Stimulated activated CD4-positive, alpha-beta T cell treated with anti-CD3 and anti-CD28 coated beads, TNF-alpha, amount 100 ng/mL, for 4 hours (primary cell): ENCODE results near the gene ZDHHC3.
"Not testable (repeated sequence)": the region's sequence is repeated elsewhere in the genome, so short reads cannot be mapped to it uniquely, and the experiment has no call there.

Experiments
- DNase-seq, 3 experiments: peaks; one replicate each; pipeline ENCODE4 v3.0.0-alpha.2; 2020; ENCODE audit warnings: low read depth in 3 of 3

ZDHHC3 gene

DNA sequence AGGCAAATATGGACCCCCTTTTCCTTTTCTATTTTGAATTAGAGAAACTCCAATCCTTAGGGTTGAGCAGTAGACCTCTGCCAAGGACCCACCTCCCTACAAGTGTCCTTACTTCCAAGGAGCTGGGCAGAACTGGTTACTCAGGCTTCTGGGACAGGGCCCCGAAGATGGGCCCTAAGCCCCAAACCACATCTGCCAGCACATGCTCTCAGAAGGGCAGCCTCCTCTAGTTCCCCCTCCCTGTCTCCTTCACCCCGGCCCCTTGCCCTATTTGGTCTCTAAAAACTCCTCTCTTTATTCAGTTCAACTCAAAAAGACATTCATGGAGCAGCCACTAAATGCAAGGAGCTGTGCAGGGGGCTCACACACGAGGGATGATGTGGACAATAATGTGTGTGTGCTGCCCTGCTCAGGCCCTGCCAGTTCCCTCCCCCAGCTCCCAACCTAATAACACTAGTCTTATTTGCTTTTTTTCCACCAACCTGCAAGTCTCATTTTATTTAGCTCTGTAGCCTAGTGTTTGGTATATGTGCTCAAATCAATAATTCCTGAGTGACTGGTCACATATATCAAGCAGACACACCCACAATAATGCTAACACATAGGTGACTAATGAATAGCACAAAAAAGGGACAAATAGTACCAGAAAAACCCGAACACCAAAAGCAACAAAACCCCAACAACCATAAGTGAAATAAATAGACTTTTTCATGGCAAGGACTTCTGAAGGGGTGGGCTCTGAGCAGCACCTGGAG is 12.2 kb downstream of the ZDHHC3 start:
- no peak for DNase-seq

DNA sequence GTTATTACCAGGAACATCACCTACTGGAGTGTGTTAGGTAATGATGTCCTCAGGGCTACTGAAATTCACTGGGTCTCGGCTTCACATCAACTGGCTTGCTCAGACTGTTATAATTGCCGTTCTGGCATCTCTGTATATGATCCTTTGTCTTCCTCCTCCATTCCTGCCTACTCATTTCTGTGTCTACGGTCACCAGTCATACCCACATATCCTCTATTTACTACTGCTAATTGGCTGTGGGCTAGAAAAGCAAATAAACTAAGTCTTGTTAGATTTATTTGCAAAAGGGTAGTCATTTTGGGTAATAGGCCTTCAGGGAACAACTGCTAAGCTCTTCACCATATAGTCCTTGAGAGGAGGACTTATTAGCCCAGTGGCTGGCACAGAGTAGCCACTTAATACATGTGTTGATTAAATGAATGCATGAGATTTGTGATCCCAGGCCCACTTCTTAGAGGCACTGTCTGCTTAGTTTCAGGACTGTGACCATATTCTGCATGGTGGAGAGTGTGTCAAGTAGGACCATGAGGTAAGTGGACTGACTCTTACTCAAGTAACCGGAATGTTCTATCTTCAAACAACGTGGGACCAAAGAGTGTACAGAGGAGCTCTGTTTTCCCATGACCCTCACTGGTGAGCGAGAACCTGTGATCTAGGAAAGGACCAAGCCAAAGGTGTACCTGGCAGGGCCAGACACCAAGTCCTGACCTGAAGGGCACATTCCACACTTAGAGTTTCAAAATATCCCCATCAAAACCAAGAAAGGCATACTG is 13.2 kb downstream of the ZDHHC3 start:
- DNase-seq = no peak

DNA sequence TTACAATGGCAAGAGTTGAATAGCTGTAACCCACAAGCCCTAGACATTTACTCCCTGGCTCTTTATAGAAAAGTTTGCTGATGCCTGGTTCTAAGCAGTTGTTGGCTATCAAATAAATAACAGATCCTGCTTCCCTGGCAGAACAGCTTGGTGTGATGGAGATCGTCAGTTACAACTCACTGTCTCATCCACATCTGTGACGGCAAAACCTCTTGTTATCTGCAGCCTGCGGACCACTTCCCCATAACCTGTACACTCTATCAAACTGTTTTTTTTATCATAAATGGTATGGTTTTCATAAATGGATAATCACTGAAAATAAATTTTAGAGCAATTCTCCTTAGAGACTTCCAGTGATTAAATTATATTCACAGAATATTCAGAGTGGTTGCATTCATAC is 14.1 kb downstream of the ZDHHC3 start:
- no peak for DNase-seq

DNA sequence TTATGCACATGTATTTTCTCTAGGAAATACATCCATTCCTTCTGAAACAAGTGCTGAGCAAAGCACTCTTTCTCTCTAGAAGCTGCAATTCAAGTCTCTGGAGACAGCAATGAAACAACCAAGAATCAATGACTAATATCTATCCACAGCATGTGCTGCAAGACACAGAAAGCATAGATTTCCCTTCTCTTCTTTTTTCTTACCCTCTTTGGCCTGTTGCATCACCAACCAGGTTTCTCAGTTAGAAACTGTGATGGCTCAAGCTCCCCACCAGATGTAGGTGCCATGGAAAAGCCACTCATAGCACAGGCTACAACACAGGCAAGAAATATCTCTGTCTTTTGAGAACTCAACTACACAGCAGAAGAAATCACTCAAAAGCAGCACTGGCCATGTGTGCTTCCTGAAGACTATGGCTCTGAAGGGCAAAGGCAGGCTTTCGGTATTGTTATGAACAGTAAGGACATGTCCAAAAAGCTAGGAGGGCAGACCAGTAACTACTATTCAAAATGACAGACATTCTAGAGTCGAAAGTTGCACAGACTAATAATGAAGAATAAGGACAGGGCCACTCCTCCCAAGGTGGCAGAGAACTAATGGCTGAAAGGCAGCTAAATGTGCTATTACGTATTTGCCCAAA is 15.5 kb downstream of the ZDHHC3 start:
- no peak for DNase-seq

DNA sequence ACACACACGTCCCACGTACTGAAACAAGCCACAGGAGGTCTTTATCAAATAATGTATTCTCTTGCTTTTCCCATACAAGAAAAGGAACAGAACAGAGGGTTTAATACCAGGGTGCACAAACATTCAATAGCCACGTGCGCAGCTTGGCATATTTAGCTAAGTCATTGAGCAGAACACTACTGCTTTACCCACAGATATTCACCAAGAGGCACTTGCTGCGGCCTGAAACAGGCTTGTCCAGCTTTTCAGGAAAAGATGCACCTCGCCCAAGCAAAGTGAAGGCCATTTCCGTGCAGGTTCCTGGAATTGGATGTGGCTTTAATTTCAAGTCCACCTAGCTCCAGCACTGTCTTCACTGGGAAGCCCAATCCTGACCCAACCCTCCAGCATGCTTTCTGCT is 17.6 kb downstream of the ZDHHC3 start:
- no peak for DNase-seq

DNA sequence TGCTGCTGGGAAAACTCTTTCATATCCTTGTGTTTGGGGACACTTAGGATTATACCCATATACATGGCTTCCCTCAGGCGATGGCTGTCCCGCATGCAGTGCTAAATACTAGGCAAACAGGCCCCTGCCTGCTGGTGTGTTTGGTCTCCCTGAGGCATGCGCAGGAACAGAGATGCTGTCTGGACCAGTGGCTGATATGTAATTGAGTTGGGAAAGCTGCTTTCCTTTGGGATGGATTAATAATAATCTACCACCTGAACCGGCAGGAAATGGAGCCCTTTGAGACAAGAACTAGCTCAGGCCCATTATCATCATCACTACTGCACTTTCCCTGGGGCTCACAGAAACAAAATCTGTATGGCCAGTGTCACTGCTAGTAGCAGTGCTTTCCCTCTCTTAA is 18.0 kb downstream of the ZDHHC3 start:
- no peak for DNase-seq

DNA sequence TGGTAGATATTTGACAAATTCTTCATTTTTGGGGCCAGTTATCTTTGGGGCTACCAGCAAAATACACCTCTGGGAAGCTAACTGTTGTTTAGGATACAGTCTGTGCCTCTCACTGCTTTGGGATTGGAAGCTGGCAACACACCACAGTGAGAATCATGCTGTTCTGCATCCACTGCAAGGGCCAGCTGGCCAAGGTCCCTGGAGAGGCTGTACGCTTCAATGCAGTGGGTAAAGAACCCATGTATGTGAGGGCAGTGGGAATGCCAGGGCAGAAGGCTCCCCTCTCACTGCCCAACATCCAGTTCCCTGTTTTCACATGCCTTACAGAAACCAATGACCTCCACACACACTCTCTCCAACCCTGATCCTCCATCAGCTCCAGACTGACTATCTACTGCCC is 20.1 kb downstream of the ZDHHC3 start:
- no peak for DNase-seq

DNA sequence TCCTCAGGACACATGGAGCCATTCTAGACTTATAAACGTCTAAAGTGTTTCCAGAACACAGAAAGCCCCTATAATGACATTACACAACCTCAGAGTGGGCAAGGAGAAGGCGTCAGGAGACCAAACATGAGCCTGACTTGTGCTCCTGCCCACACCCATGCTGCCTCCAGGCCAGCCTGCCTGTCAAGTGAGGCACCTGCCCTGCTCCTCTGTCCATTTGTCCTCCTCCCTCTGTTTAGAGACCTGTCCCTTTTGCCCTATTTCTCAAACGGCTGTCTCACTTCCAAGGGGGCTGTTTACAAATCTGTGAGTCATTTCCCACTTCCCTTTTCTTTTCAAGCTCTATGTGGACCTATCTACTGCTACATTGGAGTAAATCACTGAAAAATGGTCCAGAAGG is 21.0 kb downstream of the ZDHHC3 start:
- no peak for DNase-seq

DNA sequence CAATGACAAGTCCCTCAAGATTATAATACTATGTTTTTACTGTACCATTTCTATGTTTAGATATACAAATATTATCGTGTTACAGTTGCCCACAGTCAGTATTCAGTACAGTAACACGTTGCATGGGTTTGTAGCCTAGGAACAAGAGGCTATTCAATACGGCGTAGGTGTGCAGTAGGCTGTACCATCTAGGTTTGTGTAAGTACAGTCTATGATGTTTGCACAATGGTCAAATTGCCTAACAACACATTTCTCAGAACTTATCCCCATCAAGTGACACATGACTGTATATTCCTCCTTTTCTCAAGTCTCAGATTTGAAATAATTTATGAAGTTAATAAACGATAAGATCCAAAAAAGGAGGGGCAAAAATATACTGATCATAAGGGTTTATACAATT is 21.7 kb downstream of the ZDHHC3 start:
- DNase-seq = no peak

DNA sequence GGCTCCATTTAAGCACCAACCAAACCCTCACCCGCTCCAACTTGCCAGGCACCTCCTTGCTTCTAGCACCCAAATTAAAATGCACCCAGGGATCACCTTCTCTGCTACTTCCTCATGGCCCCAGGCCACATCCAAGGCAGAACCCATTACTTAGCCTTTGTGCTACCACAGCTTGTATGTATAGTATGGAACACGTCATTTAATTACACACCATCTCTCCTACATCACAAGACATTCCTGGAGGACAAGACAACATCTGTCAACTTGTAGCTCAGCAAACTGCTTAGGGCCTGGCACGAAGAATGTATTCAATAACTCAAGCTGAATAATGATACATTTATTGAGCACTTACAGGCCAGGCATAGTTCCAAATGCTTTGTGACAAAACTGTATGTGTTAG is 23.3 kb downstream of the ZDHHC3 start:
- no peak for DNase-seq

DNA sequence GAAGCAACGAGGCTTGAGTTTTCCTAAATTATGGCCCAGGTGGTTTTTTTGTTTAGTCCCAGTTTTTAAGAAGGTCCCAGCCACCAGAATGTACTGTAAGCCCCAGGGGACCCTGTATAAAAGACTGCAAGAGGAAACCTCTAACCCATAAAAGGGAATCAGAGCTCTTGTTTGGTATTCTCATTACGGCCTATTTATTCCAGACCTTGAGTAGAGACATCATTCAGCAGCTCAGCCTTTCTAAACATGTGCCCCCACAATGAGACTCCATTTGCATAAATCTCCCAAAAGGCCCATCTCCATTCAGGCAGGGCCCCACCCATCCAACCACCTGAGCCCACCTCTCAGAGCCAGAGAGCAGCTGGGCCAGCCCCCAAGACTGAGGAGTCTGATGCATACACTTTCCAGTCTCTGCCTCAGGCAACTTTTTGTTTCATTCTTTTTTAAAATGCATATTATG is 25.7 kb downstream of the ZDHHC3 start:
- no peak for DNase-seq

DNA sequence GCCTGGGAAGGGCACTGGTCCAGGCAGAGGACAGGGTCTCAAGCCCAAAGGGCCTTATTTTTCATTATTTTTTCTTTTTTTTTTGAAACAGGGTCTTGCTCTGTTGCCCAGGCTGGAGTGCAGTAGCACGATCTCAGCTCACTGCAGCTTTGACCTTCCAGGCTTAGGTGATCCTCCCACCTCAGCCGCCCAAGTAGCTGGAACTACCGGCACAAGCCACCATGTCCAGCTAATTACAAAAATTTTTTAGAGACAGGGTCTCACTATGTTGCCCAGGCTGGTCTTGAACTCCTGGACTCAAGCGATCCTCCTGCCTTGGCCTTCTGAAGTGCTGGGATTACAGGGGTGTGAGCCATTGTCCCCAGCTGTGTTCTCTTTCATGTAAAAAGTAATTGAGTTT is 26.2 kb downstream of the ZDHHC3 start:
- not testable (repeated sequence) for DNase-seq

DNA sequence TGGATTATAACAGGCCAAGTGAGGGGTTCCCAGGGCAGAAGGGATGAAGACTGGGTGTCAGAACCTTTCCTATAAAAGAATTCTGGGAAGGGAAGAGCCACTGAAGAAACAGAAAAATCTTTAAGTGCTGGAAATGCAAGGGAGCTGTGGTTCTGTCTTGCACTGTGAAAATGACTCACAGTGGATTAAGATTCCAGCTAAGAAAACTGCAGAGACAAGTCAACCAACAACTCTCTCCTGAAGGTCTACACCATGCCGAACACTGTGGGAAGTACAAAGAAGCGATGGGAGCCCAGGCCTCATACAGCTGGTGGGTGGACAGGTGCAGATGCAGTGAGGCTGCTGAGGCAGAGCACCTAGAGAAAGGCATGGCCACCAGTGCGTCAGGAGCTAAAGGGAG is 27.7 kb downstream of the ZDHHC3 start:
- DNase-seq = no peak

DNA sequence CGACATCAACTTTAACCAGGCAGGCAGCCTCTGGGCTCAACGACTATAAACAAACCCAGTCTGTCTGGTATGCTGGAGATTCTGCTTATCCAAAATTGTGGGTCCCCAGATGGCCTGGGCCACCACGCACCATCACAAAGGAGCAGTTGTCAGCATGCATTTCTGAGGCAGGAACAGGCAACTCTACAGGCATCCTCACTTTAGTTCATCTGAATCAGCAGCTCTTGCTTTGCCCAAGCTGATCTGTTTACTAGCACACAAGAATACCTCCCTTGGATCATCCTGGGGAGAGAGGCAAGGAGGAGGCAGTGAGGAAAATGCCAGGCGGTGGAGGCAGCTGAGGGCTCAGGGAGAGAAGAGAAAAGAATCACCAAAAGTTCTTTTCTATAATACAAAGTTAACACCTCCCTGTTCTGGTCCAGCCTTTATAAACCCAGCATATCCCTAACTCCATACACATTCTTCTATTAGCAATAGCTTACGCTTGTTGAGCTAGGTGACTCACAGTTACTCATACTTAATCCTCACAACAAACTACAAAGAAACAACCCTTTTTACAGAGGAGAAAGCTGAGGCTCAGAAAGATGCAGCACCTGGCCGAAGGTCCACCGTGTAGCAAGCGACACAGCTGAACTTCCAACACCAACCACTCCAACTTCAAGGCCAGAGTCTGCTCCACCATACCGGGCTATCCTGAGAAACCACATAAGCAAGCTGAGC is 33.6 kb downstream of the ZDHHC3 start:
- no peak for DNase-seq

DNA sequence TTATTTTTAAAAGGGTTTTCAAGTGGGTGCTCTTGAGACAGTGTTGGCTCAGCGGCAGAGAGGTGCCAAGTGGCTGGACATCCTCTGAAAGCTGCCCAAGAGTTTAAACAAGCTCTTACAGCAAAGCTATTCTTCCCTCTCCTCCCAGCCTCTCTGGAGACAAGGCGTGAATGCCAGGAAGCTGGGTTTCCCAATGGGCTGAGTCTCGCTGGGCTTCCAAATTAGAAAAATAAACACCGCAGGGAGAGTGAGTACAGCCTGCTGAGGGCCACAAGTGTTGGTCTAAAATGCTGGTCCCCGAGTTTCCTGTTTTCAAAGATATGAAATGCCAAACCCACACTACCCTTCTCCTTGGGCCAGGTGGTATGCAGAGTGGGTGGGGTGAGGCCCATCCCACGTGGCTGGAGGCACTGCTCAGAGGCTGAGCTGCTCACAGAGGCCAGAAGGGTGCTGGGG is 36.4 kb downstream of the ZDHHC3 start:
- no peak for DNase-seq

DNA sequence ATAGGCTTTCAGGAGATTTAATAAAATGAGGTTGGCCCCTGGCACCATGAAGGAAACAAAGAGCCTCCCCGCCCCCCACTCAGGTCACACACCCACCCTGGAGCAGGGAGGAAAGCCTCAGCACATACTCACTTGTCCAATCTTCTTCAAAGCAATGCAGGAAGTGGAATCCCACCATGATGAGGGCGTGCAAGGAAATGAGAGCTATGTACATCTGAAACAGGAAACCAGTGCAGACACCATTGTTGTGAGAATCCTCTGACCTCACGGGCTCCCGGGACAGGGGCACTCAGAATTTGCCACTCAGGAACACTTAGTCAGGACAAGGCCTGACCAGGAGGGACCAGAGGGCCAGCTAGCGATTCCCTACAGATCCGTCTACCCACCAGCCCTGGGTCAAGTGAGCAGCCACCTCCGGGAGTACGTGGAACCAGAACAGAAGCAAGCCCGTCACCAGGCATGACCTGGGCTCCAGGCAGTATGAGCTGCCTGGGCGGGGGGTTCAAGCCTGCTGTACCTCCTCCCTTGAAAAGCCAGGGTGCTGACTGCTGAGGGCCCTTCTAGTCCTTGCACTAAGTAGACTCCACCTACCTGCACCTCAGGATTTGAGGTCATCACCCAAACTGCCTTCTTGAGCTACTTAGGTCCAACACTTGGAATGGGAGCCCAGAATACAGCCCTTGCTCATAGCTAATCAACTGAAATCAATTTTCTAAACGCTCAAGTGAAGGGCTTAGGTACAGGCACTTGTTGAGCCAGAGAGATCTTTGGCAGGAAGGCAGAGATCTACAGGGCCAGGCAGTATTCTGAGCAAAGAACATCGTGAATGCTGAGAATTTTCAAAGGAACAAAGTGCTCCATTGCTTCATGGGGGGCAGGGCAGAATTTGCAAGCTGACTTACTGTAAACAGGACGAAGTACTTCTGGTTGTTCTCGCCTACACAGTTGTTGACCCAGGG is 42.7 kb downstream of the ZDHHC3 start:
- DNase-seq = no peak

DNA sequence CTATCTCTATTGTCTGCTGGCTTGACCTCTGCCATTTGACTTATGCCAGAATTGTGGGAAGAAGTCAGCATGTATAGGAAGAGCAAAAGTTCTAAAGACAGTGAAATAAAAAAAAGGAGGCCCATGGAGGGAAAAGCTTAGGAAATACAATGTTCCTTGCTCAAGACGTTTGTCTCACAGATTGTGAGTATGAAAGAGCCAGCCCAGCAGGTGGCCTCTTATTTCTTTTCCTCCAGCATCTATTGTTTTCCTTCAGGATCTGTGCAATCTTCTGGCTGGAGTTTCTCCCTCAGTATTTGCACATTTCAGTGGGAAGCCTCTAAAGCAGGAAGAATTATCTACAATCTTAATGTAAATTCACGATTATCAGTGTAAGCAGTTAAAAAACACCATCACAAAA is 43.7 kb downstream of the ZDHHC3 start:
- DNase-seq = no peak

DNA sequence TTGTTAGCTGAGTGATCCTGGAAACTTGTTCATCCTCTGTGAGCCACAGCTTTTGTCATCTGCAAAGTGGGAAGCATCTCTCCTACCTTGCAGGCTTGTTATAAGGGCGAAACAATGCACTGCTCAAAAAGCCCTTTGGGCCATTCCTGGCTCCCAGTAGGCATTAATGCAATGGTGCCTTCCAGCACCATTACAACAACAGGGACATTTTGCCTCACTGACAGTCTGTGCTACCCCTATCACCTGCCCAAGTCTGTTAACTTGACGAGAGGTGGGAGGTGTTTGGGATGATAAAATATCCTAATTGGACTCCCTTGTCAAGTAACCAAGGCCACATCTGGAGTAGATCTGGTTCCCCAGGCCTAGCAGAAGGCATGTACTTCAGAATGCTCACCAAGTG is 44.2 kb downstream of the ZDHHC3 start:
- DNase-seq = no peak

DNA sequence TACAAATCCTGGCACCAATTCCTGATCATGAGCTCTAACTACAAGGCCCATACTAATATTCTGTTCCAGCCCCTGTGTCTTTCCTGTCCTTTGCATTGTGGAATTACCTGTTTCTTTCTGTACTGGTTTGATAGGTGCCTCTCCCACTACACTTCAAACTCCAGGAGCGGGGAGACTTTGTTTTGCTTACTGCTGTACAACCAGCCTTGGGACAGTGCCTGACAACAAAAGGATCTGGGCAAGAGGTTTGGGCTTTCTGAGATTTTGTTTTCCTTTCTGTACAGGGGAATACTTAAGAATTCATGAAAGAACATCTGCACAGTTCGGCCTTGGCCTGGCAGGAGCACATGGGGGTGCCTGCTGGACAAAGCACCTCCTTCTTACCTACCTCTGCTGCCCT is 45.1 kb downstream of the ZDHHC3 start:
- no peak for DNase-seq

DNA sequence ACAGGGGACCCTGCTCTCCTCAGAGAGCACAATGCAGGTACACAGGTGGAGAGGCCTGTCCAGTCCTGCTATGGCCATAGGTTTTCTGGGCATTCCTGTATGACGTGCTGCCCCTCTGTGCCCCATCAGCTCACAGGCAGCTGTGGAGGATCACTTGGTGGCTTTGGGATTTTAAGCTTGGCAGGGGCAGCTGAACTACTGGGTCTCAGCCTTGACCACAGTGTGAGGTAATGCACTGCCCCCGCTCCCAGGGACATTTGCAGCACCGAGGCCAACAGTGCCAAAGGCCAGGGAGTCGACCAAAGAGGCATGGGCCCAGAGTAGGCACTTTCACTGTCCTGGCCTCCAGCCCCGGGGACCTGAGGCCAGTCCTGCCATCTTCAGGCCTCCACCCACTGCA is 46.2 kb downstream of the ZDHHC3 start:
- no peak for DNase-seq

DNA sequence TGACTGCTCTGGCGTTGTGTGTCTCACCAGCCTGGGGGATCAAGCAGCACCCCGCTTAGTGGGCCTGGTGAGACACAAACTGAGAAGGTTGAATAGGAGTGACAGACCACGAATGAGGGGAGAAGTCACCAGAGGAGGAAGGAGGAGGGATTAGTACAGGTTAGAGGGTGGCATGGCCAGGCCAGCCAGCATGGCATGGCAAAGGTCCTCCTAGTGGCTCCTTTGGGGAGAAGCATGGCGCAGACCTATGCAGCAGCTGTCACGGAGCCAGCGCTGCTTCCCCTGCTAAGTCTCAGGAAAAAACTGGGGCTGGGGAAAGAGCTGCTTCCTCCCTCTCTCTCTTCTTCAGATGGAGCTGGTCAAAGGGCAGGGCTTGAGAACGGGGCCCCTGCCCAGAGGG is 48.6 kb downstream of the ZDHHC3 start:
- no peak for DNase-seq
